Measurements from ENCODE around the gene PTPRE.

Gene PTPRE

GRCh38 chr10:127875916-127876315 lies 31.0 kb upstream of the PTPRE start:
- no peak overlapping the region for H3K4me2 ChIP-seq (ENCODE audit: low read length)
- no peak overlapping the region for H3K9ac ChIP-seq (ENCODE audit: low read length)
- no peak overlapping the region for H2AFZ ChIP-seq (ENCODE audit: low read depth, low read length)
- TF ChIP-seq EZH2phosphoT487 (IDR thresholded peaks at IDR 0.05; ENCODE audit: low read depth) (no peak), CTCF (IDR thresholded peaks at IDR 0.05; ENCODE audit: low read depth, low read length) (no peak)
- H3K36me3 ChIP-seq (replicated peaks; ENCODE audit: low read depth, low read length) = no peaks in the 10 kb centered on the region
- no peaks in the 10 kb centered on the region for H3K79me2 ChIP-seq (ENCODE audit: low read length)
- no peak overlapping the region for H3K4me3 ChIP-seq (ENCODE audit: low read length)
- H3K9me3 ChIP-seq (ENCODE audit: insufficient read depth, low read length) = no peaks in the 10 kb centered on the region
- no peaks in the 10 kb centered on the region for H3K27me3 ChIP-seq (ENCODE audit: low read depth, low read length)
- no peak overlapping the region for H3K27ac ChIP-seq (ENCODE audit: low read length)
- H3K4me1 ChIP-seq (ENCODE audit: low read length) = peaks cover 10% of the 10 kb centered on the region
- H4K20me1 ChIP-seq (ENCODE audit: insufficient read depth, low read length) = no peaks in the 10 kb centered on the region

- no peak overlapping the region for H3K27ac ChIP-seq (ENCODE audit: low read length)
- H3K4me1 ChIP-seq (ENCODE audit: low read length) = peaks cover 13% of the 10 kb centered on the region
- no peaks in the 10 kb centered on the region for H3K36me3 ChIP-seq (replicated peaks; ENCODE audit: low read depth, low read length)
- no peaks in the 10 kb centered on the region for H3K27me3 ChIP-seq (ENCODE audit: low read depth, low read length)
- TF ChIP-seq CTCF (IDR thresholded peaks at IDR 0.05; ENCODE audit: low read depth, low read length) = no peak
- TF ChIP-seq EZH2phosphoT487 (IDR thresholded peaks at IDR 0.05; ENCODE audit: low read depth) = no peak
- no peaks in the 10 kb centered on the region for H4K20me1 ChIP-seq (ENCODE audit: insufficient read depth, low read length)
- H3K79me2 ChIP-seq (ENCODE audit: low read length) = no peaks in the 10 kb centered on the region
- no peak overlapping the region for H3K4me2 ChIP-seq (ENCODE audit: low read length)
- H2AFZ ChIP-seq (ENCODE audit: low read depth, low read length) = no peak overlapping the region
- no peak overlapping the region for H3K4me3 ChIP-seq (ENCODE audit: low read length)
- no peak overlapping the region for H3K9ac ChIP-seq (ENCODE audit: low read length)
- H3K9me3 ChIP-seq (ENCODE audit: insufficient read depth, low read length) = no peaks in the 10 kb centered on the region
These were observed 29.8 kb upstream of the PTPRE start for GRCh38 chr10:127877116-127877515.

- no peak overlapping the region for H2AFZ ChIP-seq (ENCODE audit: low read depth, low read length)
- H3K27ac ChIP-seq (ENCODE audit: low read length) = no peak overlapping the region
- TF ChIP-seq EZH2phosphoT487 (IDR thresholded peaks at IDR 0.05; ENCODE audit: low read depth) = no peak
- no peak for TF ChIP-seq CTCF (IDR thresholded peaks at IDR 0.05; ENCODE audit: low read depth, low read length)
- no peak overlapping the region for H3K4me3 ChIP-seq (ENCODE audit: low read length)
- H3K36me3 ChIP-seq (replicated peaks; ENCODE audit: low read depth, low read length) = no peaks in the 10 kb centered on the region
- no peak overlapping the region for H3K9ac ChIP-seq (ENCODE audit: low read length)
- no peaks in the 10 kb centered on the region for H3K79me2 ChIP-seq (ENCODE audit: low read length)
- H3K4me1 ChIP-seq (ENCODE audit: low read length) = peaks cover 17% of the 10 kb centered on the region
- no peaks in the 10 kb centered on the region for H4K20me1 ChIP-seq (ENCODE audit: insufficient read depth, low read length)
- H3K4me2 ChIP-seq (ENCODE audit: low read length) = no peak overlapping the region
- no peaks in the 10 kb centered on the region for H3K9me3 ChIP-seq (ENCODE audit: insufficient read depth, low read length)
- no peaks in the 10 kb centered on the region for H3K27me3 ChIP-seq (ENCODE audit: low read depth, low read length)
These were observed 29.2 kb upstream of the PTPRE start for GRCh38 chr10:127877699-127878098.

GRCh38 chr10:127878475-127879055 lies 28.3 kb upstream of the PTPRE start:
- H4K20me1 ChIP-seq (ENCODE audit: insufficient read depth, low read length) = no peaks in the 10 kb centered on the region
- H2AFZ ChIP-seq (ENCODE audit: low read depth, low read length) = no peak overlapping the region
- TF ChIP-seq EZH2phosphoT487 (IDR thresholded peaks at IDR 0.05; ENCODE audit: low read depth) = no peak
- no peak for TF ChIP-seq CTCF (IDR thresholded peaks at IDR 0.05; ENCODE audit: low read depth, low read length)
- no peak overlapping the region for H3K4me2 ChIP-seq (ENCODE audit: low read length)
- no peak overlapping the region for H3K27ac ChIP-seq (ENCODE audit: low read length)
- no peak overlapping the region for H3K9ac ChIP-seq (ENCODE audit: low read length)
- peaks cover 20% of the 10 kb centered on the region for H3K4me1 ChIP-seq (ENCODE audit: low read length)
- no peaks in the 10 kb centered on the region for H3K27me3 ChIP-seq (ENCODE audit: low read depth, low read length)
- no peaks in the 10 kb centered on the region for H3K9me3 ChIP-seq (ENCODE audit: insufficient read depth, low read length)
- H3K36me3 ChIP-seq (replicated peaks; ENCODE audit: low read depth, low read length) = no peaks in the 10 kb centered on the region
- no peak overlapping the region for H3K4me3 ChIP-seq (ENCODE audit: low read length)
- no peaks in the 10 kb centered on the region for H3K79me2 ChIP-seq (ENCODE audit: low read length)
